ENCODE measurements around the gene FPGT.
"Not testable (repeated sequence)": the region's sequence is repeated elsewhere in the genome, so short reads cannot be mapped to it uniquely, and the experiment has no call there.

FPGT gene

GRCh38 chr1:74235153-74235552 is 37.1 kb downstream of the FPGT start, which contains the start of gene TNNI3K:
Gene TNNI3K, plus strand, starts transcription at chr1:74235387. Its CDS starts 65 bp downstream, at chr1:74235452.
- H3K27me3 ChIP-seq (ENCODE audit: low read depth), result 0 out of 2 replicates have a peak, but pooled peaks cover 3% of the 10 kb centered on the region
- DNase-seq (ENCODE audit: low spot score in 2 of 2), result no peak
- no peaks in the 10 kb centered on the region for H3K9me3 ChIP-seq
- in situ Hi-C loops (cut with MboI; ENCODE audit: low sequenced_read_pairs), result no loop called here
- H3K4me1 ChIP-seq, result peaks cover 10% of the 10 kb centered on the region
- no peak within 1 kb of the TSS for H3K4me3 ChIP-seq
- H3K36me3 ChIP-seq (replicated peaks), result no peaks in the 10 kb centered on the region

GRCh38 chr1:74236440-74236839 is 38.4 kb downstream of the FPGT start:
- peak in 1 of 2 experiments; percentile 49 for DNase-seq (ENCODE audit: low spot score in 2 of 2)
- Histone ChIP-seq H3K9me3 (no peaks in the 10 kb centered on the region), H3K27me3 (ENCODE audit: low read depth) (0 out of 2 replicates have a peak, but pooled peaks cover 3% of the 10 kb centered on the region), H3K4me3 (no peak overlapping the region), H3K4me1 (peaks cover 10% of the 10 kb centered on the region), H3K36me3 (replicated peaks) (no peaks in the 10 kb centered on the region)
- in situ Hi-C loops (cut with MboI; ENCODE audit: low sequenced_read_pairs), result no loop called here

GRCh38 chr1:74237035-74237434 is 39.0 kb downstream of the FPGT start:
- H3K27me3 ChIP-seq (ENCODE audit: low read depth), result 0 out of 2 replicates have a peak, but pooled peaks cover 3% of the 10 kb centered on the region
- no peak overlapping the region for H3K4me3 ChIP-seq
- in situ Hi-C loops (cut with MboI; ENCODE audit: low sequenced_read_pairs), result no loop called here
- no peaks in the 10 kb centered on the region for H3K9me3 ChIP-seq
- H3K4me1 ChIP-seq, result peaks cover 10% of the 10 kb centered on the region
- DNase-seq (ENCODE audit: low spot score in 2 of 2), result no peak
- no peaks in the 10 kb centered on the region for H3K36me3 ChIP-seq (replicated peaks)

GRCh38 chr1:74237787-74238186 is 39.7 kb downstream of the FPGT start:
- no peak for DNase-seq (ENCODE audit: low spot score in 2 of 2)
- Histone ChIP-seq H3K4me1 (peaks cover 10% of the 10 kb centered on the region), H3K36me3 (replicated peaks) (no peaks in the 10 kb centered on the region), H3K9me3 (no peaks in the 10 kb centered on the region), H3K4me3 (no peak overlapping the region), H3K27me3 (ENCODE audit: low read depth) (no peaks in the 10 kb centered on the region)
- in situ Hi-C loops (cut with MboI; ENCODE audit: low sequenced_read_pairs), result no loop called here

- H3K27me3 ChIP-seq (ENCODE audit: low read depth), result no peaks in the 10 kb centered on the region
- no peaks in the 10 kb centered on the region for H3K36me3 ChIP-seq (replicated peaks)
- in situ Hi-C loops (cut with MboI; ENCODE audit: low sequenced_read_pairs), result no loop called here
- DNase-seq (ENCODE audit: low spot score in 2 of 2), result no peak
- no peak overlapping the region for H3K4me3 ChIP-seq
- H3K4me1 ChIP-seq, result no peaks in the 10 kb centered on the region
- H3K9me3 ChIP-seq, result no peaks in the 10 kb centered on the region
These were observed 47.2 kb downstream of the FPGT start for GRCh38 chr1:74245168-74245772.

- no peaks in the 10 kb centered on the region for H3K4me1 ChIP-seq
- in situ Hi-C loops (cut with MboI; ENCODE audit: low sequenced_read_pairs), result no loop called here
- no peak overlapping the region for H3K4me3 ChIP-seq
- DNase-seq (ENCODE audit: low spot score in 2 of 2), result no peak
- no peaks in the 10 kb centered on the region for H3K27me3 ChIP-seq (ENCODE audit: low read depth)
- no peaks in the 10 kb centered on the region for H3K36me3 ChIP-seq (replicated peaks)
- H3K9me3 ChIP-seq, result no peaks in the 10 kb centered on the region
These were observed 48.3 kb downstream of the FPGT start for GRCh38 chr1:74246315-74246714.

GRCh38 chr1:74247881-74248528 is 50.0 kb downstream of the FPGT start:
- in situ Hi-C loops (cut with MboI; ENCODE audit: low sequenced_read_pairs), result no loop called here
- no peak for DNase-seq (ENCODE audit: low spot score in 2 of 2)

GRCh38 chr1:74253243-74253824 is 55.3 kb downstream of the FPGT start:
- H3K36me3 ChIP-seq (replicated peaks); H3K4me3 ChIP-seq; H3K27me3 ChIP-seq (ENCODE audit: low read depth); DNase-seq (ENCODE audit: low spot score in 2 of 2); H3K9me3 ChIP-seq; in situ Hi-C loops (cut with MboI; ENCODE audit: low sequenced_read_pairs); H3K4me1 ChIP-seq: not testable (repeated sequence)

More at GRCh38 chr1:74247881-74248528, 50.0 kb downstream of the FPGT start:
- Histone ChIP-seq H3K27me3 (ENCODE audit: low read depth) (no peaks in the 10 kb centered on the region), H3K9me3 (no peaks in the 10 kb centered on the region), H3K36me3 (replicated peaks) (no peaks in the 10 kb centered on the region), H3K4me1 (no peaks in the 10 kb centered on the region), H3K4me3 (no peak overlapping the region)
